ENCODE measurements around the gene P2RY12.

DNA sequence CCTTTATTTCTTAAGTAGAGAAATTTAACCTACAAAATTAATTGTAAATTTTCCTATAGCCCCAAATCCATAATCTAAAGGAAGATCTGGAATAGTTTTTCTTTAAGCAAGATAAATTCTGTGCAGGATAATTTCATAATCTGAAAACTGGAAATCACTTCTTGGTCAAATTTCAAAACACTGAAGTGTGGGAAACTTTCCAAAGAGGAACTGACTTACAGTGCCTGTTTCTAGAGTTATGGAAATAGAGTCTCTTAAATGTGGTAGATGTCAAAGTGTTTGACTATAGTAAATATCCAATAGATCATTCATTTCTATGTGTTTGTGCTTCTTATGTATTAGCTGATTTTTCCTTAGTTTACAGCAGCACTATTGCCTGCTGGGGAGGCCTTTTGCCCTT, 53.7 kb downstream of the P2RY12 start:
- TF ChIP-seq, protein P1, sequence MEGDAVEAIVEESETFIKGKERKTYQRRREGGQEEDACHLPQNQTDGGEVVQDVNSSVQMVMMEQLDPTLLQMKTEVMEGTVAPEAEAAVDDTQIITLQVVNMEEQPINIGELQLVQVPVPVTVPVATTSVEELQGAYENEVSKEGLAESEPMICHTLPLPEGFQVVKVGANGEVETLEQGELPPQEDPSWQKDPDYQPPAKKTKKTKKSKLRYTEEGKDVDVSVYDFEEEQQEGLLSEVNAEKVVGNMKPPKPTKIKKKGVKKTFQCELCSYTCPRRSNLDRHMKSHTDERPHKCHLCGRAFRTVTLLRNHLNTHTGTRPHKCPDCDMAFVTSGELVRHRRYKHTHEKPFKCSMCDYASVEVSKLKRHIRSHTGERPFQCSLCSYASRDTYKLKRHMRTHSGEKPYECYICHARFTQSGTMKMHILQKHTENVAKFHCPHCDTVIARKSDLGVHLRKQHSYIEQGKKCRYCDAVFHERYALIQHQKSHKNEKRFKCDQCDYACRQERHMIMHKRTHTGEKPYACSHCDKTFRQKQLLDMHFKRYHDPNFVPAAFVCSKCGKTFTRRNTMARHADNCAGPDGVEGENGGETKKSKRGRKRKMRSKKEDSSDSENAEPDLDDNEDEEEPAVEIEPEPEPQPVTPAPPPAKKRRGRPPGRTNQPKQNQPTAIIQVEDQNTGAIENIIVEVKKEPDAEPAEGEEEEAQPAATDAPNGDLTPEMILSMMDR (IDR thresholded peaks at IDR 0.05 in 4 of 5, conservative IDR thresholded peaks at IDR 0.05 in 1 of 5), result no peak
- TF ChIP-seq POLR2A (IDR thresholded peaks at IDR 0.05), result no peak
